GM10847 (cell line): Measurements from ENCODE around the gene EMID1.

Source experiments
- POLR2A ChIP-seq: IDR thresholded peaks from 2 replicates; pipeline ENCODE4 v1.6.1; 2011; ENCODE audit not compliant: insufficient read length; ENCODE audit errors: extremely low read depth

The EMID1 gene

GRCh38 chr22:29204455-29205183, 1.1 kb upstream of the EMID1 start:
- TF ChIP-seq POLR2A, result no peak

GRCh38 chr22:29205252-29205593, 473 bp upstream of the EMID1 start:
- TF ChIP-seq POLR2A, result no peak

GRCh38 chr22:29206372-29207242, 911 bp downstream of the EMID1 start:
- TF ChIP-seq POLR2A, result no peak

GRCh38 chr22:29207243-29207550, 1.5 kb downstream of the EMID1 start:
- TF ChIP-seq POLR2A, result no peak

GRCh38 chr22:29207562-29208501, 2.1 kb downstream of the EMID1 start:
- no peak for TF ChIP-seq POLR2A

- no peak for TF ChIP-seq POLR2A
These were observed 2.8 kb downstream of the EMID1 start for GRCh38 chr22:29208502-29208862.

GRCh38 chr22:29208879-29209623, 3.4 kb downstream of the EMID1 start:
- no peak for TF ChIP-seq POLR2A

GRCh38 chr22:29209624-29209929, 3.9 kb downstream of the EMID1 start:
- no peak for TF ChIP-seq POLR2A

GRCh38 chr22:29211066-29211465, 5.4 kb downstream of the EMID1 start:
- TF ChIP-seq POLR2A, result no peak

- no peak for TF ChIP-seq POLR2A
These were observed 5.8 kb downstream of the EMID1 start for GRCh38 chr22:29211466-29211865.

- TF ChIP-seq POLR2A, result no peak
These were observed 7.0 kb downstream of the EMID1 start for GRCh38 chr22:29212743-29213142.

- TF ChIP-seq POLR2A, result no peak
These were observed 7.8 kb downstream of the EMID1 start for GRCh38 chr22:29213493-29213892.

GRCh38 chr22:29214232-29214631, 8.5 kb downstream of the EMID1 start:
- TF ChIP-seq POLR2A, result no peak

- TF ChIP-seq POLR2A, result no peak
These were observed 9.5 kb downstream of the EMID1 start for GRCh38 chr22:29215012-29215860.
